Measurements from ENCODE around the gene PLRG1.

Gene PLRG1

DNA sequence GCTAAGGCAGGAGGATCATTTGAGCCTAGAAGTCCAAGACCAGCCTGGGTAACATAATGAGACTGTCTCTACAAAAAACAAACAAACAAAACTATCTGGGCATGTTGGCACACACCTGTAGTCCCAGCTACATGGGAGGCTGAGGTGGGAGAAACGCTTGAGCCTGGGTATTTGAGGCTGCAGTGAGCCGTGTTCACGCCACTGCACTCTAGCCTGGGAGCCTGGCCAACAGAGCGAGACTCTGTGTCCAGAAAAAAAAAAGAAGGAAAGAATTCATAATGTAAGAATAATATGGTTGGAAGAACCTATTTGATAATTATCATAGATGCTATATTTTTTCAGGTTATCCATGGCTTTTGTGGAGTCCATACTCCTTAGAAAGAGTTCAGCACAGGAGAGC lies 32.6 kb downstream of the PLRG1 start:
- no peak for DNase-seq

DNA sequence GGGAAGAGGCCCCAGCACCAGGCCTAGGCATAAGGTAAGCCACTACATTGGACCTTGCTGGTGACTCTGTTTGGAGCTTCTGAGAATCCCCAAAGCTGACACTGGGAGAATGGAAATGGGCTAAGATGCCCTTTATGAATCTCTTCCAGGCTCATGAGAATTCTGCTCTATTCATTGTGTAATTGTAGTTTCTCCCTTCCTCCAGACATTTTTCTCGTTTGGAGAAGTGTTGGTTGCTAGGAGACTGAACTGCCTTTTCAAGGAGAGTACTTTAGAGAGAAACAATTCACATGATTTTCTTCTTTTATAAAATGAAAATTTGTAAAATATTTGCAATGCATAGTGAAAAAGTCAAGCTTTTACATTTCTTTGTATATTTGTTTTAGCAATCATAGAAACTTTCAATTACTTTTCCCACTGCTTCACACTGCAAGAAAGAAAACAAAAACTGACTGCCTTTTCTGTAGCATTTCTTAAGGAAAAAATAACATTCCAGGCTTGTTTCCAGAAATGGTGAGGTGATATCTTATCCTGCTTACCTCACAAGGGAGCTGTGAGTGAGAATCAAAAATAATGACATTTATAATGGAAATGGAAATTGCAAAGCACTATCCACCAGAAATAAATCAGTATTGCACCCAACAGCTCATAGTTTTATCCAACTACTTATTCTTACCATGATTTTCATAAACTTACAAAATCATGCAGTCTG lies 33.7 kb downstream of the PLRG1 start:
- no peak for DNase-seq

DNA sequence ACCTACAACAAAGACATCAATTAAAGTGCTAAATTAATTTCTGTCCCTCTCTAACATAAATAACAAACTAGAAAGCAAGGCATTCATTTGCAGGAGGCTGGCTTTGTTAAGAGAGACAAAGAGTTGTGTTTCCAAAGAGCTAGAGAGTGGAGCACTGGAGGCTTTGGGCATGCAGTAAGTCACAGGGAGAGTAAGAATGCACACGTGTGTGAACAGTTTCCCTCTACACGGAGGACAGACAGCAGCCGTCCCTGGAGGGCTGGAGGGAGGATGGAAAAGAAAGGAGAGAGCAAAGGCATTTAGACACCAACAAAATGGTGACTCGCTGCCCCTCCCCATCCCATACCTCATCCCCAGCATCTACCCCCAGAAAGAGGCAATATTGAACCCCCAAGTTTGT lies 38.2 kb downstream of the PLRG1 start:
- DNase-seq, result no peak

GRCh38 chr4:154511548-154511947 lies 38.7 kb downstream of the PLRG1 start:
- DNase-seq, result no peak

DNA sequence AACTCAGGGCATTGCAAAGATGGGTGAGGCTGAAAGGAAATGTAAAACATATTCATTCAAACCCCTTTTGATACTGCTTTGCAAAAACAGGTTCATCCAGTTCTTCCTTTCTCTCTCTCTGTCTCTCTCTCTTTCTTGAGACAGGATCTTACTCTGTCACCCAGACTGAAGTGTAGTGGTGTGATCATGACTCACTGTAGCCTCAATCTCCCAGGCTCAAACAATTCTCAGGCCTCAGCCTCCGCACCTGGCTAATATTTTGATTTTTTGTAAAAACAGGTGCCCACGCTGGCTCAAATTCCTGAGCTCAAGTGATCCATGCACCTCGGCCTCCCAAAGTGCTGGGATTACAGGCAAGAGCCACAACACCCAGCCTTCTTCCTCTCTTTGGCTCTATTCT lies 43.0 kb downstream of the PLRG1 start:
- no peak for DNase-seq

DNA sequence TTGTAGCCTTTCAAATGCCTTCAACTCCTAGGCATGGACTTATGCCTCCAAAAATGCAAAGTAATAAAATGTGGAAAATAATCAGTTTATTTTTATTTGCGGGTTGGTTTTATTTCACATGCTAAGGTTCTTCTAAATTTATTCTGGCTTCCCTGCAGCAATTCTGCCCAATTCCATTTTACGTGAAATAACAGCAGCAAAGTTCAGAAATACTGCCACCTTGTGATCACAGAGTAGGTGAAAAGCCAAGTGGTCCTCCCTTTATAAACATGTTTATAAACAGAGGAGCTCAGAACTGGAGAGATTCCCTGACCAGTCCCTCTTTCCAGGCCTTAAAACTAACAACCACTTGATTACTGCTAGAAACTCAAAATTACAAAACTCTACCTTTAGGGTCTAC lies 43.9 kb downstream of the PLRG1 start:
- DNase-seq, result no peak

- no peak for DNase-seq
These were observed 46.6 kb downstream of the PLRG1 start for GRCh38 chr4:154503598-154503997.

DNA sequence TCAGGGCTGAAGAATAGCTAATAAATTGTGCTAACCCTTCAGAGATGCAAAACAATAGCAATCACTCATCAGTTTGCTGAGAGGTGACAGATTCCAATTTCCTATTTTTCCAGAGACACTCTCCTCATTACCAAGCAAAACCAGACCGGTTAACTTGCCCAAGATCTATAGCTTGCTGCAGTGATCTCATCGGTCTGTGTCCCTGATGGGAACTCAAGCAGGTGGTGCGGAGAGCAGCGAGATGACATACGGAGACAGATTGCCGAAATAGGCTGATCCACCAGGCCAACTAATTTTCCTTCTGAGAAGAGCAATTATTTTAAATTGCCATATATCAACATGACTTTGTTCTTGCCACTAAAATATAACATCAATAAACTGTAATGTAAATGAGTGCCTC lies 48.1 kb downstream of the PLRG1 start:
- no peak for DNase-seq

DNA sequence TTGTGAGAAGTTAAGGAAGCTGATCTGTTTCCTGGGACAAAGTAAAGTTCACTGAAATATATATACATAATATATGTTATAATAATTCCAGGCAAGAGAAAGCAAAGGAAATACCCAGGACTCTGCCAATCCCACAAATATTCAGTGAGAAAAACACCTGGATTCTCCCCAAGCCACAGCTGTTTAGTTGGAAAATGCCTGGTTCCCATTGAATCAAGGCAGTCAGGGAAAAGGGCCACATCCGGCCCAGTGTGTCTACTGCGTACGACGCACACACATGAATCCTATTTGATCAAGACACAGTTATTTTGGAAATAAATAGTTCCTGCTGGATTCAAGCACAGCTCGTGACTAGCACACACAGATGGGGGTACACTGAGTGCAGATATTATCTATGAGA lies 52.3 kb downstream of the PLRG1 start:
- DNase-seq, result no peak

GRCh38 chr4:154495867-154496266 lies 54.3 kb downstream of the PLRG1 start:
- DNase-seq, result no peak

DNA sequence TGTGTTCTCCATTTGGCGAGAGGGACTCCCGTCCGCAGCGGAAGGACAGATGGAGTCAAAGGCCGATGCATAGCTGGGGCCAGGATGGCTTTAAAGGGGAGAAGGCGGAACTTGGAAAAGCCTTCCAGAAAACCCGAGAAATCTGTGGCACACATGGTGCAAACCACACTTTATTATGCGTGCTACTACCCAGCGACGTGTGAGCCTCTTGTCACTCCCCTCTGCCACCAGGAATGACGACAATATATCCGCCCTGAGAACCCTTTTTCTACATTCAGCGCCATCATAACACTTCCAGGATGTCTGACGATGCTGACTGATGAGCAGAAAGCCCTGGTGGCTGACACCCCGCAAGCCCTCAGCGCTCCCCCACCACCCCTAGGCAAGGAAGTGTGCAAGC lies 57.9 kb downstream of the PLRG1 start:
- DNase-seq, result no peak

GRCh38 chr4:154491341-154492271 lies 58.6 kb downstream of the PLRG1 start, which contains the start of gene DCHS2:
DCHS2 (minus strand) TSS chr4:154491799; CDS start chr4:154491355, 444 bp downstream.
- no peak for DNase-seq

- no peak for DNase-seq
These were observed 59.4 kb downstream of the PLRG1 start for GRCh38 chr4:154490583-154491340.

DNA sequence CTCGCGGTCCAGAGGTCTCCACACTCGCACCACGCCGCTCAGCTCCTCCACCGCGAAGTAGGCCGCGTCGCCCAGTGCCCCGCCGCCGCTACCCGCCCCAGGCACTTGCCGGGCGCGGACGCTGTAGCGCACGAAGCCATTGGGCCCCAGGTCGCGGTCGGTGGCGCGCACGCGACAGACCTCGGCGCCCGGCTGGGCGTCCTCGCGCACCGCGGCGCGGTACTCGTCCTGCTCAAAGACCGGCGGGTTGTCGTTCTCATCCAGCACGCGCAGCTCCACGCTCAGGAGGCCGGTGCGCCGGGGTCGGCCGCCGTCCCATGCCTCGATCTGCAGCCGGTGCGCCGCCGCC lies 60.0 kb downstream of the PLRG1 start:
- no peak for DNase-seq

DNA sequence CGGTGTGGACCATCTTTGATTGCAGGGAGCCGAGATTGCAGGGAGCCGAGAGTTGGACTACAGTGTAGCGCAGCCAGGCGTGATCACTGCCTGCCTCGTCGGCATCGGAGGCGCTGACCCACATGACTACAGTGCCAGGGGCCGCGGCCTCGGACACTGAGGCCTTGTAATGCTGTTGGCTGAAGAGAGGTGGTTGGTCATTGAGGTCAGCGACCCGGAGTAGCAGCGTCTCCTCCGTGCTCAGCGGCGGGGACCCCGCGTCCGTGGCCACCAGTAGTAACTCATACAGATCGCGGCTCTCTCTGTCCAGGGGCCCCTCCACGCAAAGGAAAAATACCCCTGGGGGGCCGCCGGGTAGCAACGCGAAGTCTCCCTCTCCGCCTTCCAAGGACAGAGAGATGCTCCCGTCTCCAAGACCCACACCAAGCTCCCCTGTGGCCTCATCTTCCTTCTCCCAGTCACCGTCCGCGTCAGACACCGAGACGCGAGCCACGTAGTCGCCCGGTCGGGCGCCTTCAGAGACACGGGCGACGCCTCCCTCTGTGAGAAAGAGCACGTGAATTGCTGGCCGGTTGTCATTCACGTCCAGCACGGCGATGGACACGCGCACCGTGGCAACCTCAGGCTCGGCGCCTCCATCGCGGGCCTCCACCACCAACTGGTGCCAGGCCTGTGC lies 60.5 kb downstream of the PLRG1 start:
- no peak for DNase-seq

DNA sequence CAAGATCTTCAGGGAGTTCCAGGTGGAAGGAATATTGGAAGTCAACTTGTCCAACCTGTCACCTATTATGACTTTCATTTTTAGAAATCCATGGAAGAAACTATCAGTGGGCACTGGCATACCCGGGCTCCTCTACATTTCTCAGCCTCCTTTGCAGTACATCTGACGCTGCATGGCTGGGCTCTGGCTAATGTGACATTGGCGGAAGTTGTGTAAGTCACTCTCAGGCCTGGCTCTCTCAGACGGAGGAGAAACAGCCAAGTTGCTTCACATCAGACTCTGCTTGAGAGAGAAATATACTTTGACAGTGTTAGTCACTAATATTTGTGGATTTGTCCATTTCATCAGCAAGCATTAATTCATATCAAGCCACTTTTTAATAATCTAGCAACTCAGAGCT lies 63.1 kb downstream of the PLRG1 start:
- DNase-seq, result no peak

DNA sequence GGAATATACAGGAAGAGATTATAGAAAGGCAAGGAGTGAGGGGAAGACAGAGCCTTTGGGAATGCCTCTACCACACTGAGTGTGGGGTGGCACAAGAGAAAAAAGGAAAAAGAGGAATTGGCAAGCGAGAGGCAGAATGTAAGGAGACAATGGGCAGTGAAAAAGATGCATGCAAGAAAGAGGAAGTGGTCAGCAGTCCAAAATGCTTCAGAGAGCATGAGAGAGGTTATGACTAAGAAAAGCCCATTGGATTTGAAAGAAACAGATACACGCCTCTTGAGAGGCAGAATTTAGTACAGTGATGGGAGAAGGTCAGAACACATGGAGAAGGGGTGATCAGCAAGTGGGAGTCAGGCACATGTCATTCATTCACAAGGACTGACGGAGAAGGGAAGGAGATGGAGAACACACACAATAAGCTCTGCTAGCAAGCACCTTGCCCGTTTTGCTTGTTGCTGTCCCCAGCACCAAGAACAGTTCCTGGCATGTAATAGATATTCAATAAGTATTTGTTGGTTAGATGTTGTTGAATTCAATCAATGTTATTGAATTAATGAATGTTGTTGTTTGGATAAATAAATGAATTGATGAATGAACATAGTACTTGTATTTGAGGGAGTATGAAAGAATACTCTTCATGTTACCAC lies 65.0 kb downstream of the PLRG1 start:
- DNase-seq, result no peak
